IPS DF 6.9 (cell line): ENCODE results near the gene PACSIN1.

Experiments used
- DNase-seq: peaks from one replicate; pipeline ENCODE4 v3.0.0-alpha.2; 2013; ENCODE audit warnings: low read depth, low spot score
- H3K27ac ChIP-seq: one replicate; pipeline ENCODE4 v1.5.1; 2013; ENCODE audit warnings: low read length, control low read depth
- H3K27me3 ChIP-seq: 2 replicates; pipeline ENCODE4 v1.6.1; 2013; ENCODE audit warnings: mild to moderate bottlenecking, low read length; ENCODE audit not compliant: control insufficient read depth, insufficient read depth
- H3K36me3 ChIP-seq: 2 replicates; pipeline ENCODE4 v1.6.1; 2013; ENCODE audit warnings: low read length; ENCODE audit not compliant: control insufficient read depth, insufficient read depth
- H3K4me1 ChIP-seq: 2 replicates; pipeline ENCODE4 v1.6.1; 2013; ENCODE audit warnings: low read length; ENCODE audit not compliant: control insufficient read depth, insufficient read depth
- H3K4me3 ChIP-seq: 2 replicates; pipeline ENCODE4 v1.5.1; 2013; ENCODE audit warnings: mild to moderate bottlenecking, low read length
- H3K9me3 ChIP-seq: 2 replicates; pipeline ENCODE4 v1.6.1; 2013; ENCODE audit warnings: low read length, inconsistent platforms; ENCODE audit not compliant: control insufficient read depth, insufficient read depth
- WGBS: extraction: QIAGEN DNeasy Blood & Tissue Kit; methylation state at CpG from one replicate; pipeline ENCODE4 v1.1.7; 2013; ENCODE audit warnings: mixed read lengths, missing lambda C conversion rate; ENCODE audit not compliant: insufficient read length, insufficient coverage; 5-methylcytosine and 5-hydroxymethylcytosine counted together

Gene PACSIN1, protein sequence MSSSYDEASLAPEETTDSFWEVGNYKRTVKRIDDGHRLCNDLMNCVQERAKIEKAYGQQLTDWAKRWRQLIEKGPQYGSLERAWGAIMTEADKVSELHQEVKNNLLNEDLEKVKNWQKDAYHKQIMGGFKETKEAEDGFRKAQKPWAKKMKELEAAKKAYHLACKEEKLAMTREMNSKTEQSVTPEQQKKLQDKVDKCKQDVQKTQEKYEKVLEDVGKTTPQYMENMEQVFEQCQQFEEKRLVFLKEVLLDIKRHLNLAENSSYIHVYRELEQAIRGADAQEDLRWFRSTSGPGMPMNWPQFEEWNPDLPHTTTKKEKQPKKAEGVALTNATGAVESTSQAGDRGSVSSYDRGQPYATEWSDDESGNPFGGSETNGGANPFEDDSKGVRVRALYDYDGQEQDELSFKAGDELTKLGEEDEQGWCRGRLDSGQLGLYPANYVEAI

DNA sequence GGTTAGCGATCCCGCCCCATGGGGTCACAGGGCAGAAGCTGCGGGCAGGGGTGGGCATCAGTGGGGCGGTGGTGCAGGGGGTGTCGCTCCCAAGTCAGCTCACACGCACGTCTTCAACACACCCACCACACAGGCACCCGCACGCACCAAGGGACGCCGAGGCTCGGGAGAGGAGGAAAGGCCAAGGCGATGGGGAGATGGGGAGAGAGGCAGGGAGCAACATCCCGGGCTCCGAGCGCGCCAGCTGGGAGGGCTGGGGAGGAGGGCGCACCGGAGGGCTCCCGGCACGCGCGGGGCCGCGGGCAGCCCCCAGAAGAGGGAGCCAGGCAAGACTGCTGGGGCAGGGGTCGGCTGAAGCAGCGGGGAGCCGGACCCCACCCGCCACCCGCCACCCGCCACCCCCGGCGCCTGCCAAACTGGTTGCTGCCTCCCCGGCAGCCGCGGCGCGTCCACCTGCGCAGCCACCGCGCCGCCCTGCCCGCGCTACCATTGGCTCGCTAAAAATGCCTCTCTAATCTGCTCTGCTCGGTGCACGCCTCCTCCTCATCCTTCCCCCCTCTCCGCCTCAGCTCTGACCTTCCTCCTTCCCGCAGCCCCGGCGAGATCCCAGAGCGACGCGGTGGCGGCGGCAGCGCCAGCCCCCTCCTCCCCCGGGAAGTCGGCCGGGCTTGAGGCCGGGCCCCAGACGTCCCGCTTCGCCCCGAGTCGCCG is at the start of gene PACSIN1:
Gene PACSIN1, plus strand, starts transcription at position 546 of the 711 bp plus-strand sequence. CDS start 60,230 bp downstream, outside the sequence.
- Histone ChIP-seq H3K4me3 (peak within 1 kb of the TSS; percentile 41; the same call in 1 of the 2 replicates), H3K27ac (no peak within 1 kb of the TSS)

DNA sequence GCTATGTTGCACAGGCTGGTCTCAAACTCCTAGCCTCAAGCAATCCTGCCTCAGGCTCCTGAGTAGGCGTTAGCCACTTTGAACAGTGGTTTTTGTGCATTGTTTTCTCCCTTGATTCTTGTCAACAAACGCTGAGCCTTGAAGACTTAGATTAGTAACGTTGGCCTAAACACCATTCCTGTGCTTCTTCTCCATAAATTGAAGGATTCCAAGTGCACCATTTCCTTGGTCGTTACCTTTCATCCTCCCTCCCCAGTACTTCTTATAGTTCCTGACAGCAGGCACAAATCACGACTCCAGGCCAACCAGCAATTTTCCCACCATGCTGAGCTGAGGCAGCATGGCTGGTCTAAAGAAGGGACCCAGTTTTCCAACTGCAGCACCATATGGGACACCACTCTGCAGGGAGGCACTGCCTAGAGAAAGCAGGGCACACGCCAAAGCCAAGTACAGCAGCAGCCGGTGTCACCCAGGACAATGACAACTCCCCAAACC is 49.0 kb upstream of the PACSIN1 start:
- Histone ChIP-seq H3K27ac (no peak overlapping the region), H3K9me3 (no peaks in the 10 kb centered on the region), H3K4me3 (no peak overlapping the region), H3K4me1 (no peaks in the 10 kb centered on the region), H3K27me3 (no peaks in the 10 kb centered on the region), H3K36me3 (peaks cover 29% of the 10 kb centered on the region)
- no peak for DNase-seq
- no CpG with 5 or more reads among the region's 7 CpGs for WGBS

More for the DNA sequence above, at the start of gene PACSIN1:
- no CpG with 5 or more reads among the region's 67 CpGs for WGBS
- Histone ChIP-seq H3K27me3 (no peaks in the 10 kb centered on the region), H3K4me1 (0 out of 2 replicates have a peak, but pooled peaks cover 2% of the 10 kb centered on the region), H3K36me3 (no peaks in the 10 kb centered on the region), H3K9me3 (no peaks in the 10 kb centered on the region)
- DNase-seq: no peak

DNA sequence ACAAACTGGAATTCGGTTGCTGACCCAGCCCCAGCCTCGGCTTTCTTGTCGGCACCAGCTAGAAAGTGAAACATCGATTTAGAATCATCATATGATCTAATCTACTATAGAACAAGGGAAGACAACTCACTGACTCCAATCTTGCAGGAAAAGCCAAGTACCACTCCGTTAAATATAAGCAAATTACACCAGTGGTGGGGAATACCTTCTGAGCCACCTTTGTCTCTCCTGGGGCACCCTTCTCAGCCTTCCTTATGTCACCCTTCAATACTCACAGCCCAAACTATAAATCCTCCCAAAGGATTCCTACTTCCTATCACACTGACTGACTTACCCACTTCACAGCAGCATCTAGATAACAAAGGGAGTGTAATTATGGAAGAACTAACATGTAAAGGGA is 47.5 kb upstream of the PACSIN1 start:
- no peak overlapping the region for H3K27ac ChIP-seq
- no CpG with 5 or more reads among the region's 5 CpGs for WGBS
- peaks cover 43% of the 10 kb centered on the region for H3K36me3 ChIP-seq
- H3K27me3 ChIP-seq: no peaks in the 10 kb centered on the region
- H3K4me1 ChIP-seq: no peaks in the 10 kb centered on the region
- H3K4me3 ChIP-seq: no peak overlapping the region
- H3K9me3 ChIP-seq: no peaks in the 10 kb centered on the region
- no peak for DNase-seq

DNA sequence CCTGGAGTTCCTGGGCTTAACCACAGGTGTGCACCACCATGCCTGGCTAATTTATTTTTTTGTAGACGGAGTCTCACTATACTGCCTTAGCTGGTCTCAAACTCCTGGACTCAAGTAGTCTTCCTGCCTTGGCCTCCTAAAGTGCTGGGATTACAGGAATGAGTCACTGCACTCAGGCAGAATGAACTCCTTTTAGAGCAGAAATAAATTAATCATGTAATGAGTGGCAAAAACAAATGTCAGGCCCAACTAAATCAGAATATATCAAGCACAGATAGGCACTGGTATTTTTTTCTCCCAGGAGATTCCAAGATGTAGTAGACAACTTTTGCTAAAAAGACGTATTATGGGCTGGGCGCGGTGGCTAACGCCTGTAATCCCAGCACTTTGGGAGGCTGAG is 42.6 kb upstream of the PACSIN1 start:
- DNase-seq: no peak
- no peaks in the 10 kb centered on the region for H3K4me1 ChIP-seq
- no peaks in the 10 kb centered on the region for H3K27me3 ChIP-seq
- H3K36me3 ChIP-seq: peaks cover 40% of the 10 kb centered on the region; the same call in 1 of the 2 replicates
- H3K4me3 ChIP-seq: no peak overlapping the region
- no peak overlapping the region for H3K27ac ChIP-seq
- WGBS: no CpG with 5 or more reads among the region's 5 CpGs
- H3K9me3 ChIP-seq: no peaks in the 10 kb centered on the region

DNA sequence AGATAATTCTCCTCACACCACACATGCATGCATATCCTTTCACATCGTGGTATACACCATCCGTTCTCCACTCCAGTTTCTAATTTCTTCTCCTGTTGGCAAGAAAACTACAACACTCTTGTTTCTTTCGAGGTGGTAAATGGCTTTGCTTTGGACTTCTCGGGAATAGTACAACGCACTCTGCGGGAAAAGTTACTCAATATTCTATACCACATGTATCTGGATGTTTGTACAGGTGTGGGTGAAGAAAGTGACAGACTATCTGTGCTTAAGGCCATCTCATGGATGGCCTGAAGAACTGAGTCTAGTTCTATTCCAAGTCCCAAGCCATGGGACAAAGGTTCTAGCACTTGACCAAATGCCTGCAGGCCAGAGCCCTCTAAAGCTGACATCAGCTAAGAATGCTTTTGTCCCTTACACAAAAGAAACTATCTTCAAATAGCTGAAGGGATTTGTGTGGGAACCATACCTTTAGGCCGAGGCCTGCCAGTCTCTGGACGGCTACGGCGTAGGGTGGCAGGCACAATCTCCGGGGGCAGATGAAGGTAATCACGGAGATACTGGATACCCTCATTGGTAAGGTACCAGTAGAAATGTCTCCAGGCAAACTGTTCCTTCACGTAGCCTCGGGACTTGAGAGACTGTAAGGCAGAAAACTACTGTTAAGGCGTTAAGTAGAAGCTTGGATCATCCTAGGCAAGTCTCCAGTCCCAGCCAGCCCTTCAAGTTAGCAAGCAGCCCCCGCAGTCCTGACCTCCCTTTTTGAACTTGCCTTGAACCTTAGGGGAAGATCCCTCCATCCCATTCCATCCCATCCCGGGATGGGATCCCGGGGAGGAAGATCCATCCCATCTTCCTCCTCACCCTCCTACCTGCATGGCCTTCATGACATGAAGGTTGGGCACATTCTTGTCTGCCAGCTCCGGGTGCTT is 41.4 kb upstream of the PACSIN1 start:
- no CpG with 5 or more reads among the region's 19 CpGs for WGBS
- Histone ChIP-seq H3K36me3 (peaks cover 36% of the 10 kb centered on the region; the same call in 1 of the 2 replicates), H3K27me3 (no peaks in the 10 kb centered on the region), H3K9me3 (no peaks in the 10 kb centered on the region), H3K4me1 (no peaks in the 10 kb centered on the region), H3K4me3 (peak overlapping the region; percentile 59; the same call in 1 of the 2 replicates), H3K27ac (no peak overlapping the region)
- DNase-seq: no peak

DNA sequence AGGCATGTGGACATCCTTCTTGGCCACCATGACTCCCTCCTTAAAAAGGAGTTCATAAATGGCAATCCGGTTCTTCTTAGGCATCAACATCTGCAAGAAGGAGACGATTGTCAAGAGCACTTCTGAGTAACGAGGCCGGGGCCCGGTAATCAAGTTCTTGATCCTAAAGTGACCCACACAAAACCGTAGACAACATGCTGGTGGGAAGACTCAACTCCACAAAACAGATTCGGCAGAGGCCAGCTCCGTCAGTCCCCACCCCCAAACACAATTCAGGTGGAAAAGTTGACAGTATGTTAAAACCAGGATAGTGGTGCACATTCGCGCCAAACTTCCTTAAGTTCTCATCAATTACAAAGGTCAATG is 40.8 kb upstream of the PACSIN1 start:
- H3K36me3 ChIP-seq: peaks cover 36% of the 10 kb centered on the region; the same call in 1 of the 2 replicates
- peak overlapping the region; percentile 59 for H3K4me3 ChIP-seq
- H3K27me3 ChIP-seq: no peaks in the 10 kb centered on the region
- H3K9me3 ChIP-seq: no peaks in the 10 kb centered on the region; the same call in none of the 2 replicates
- no peak for DNase-seq
- H3K4me1 ChIP-seq: no peaks in the 10 kb centered on the region
- WGBS: no CpG with 5 or more reads among the region's 10 CpGs
- H3K27ac ChIP-seq: no peak overlapping the region

DNA sequence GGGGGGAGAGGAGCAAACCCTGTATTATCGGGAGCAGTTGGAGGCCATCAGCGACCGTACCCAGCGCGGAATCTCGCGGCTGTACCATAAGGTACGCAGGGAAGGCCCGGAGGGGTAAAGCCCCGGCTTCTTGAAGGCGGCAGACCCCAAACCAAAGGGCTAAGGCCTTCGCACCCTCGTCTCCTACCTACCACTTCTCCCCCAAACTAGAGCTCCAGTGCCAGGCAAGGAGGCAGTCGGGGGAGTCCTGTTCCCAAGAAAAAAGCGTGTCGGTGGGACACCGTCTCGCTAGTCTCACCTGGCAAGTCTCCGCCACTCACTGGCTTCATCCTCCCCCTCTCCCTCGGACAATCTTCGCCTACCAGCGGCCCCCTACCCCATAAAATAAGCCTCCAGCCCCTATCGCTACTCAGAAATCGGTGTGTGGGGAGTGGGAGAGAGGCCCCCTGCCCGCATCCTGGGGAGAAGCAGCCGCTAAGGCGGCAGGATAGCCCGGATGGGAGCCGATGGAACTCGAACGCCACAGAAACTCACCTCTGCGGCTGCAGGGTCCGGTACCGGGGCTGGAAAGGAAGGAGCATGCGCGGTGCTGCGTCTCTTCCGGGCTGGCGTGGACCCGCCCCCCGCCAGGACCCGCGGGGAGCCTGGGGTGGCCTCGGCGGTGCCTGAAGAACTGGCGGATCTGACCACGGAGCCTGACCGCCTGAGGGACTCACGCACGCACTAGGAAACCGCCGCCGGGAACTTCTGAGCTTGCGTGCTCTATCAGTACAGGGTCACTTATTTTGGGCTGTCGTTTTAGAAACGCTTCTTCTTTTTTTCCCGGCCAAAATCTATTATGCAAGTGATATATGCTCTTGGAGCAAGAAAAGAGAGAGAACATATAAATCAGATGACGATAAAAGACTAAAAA is 40.1 kb upstream of the PACSIN1 start, which contains the start of gene RPS10:
Gene RPS10, minus strand, starts transcription at position 572 of the 913 bp plus-strand sequence. CDS start 848 bp downstream, outside the sequence.
- Histone ChIP-seq H3K4me3 (peak within 1 kb of the TSS; percentile 59), H3K4me1 (no peaks in the 10 kb centered on the region), H3K9me3 (no peaks in the 10 kb centered on the region; the same call in none of the 2 replicates), H3K36me3 (peaks cover 36% of the 10 kb centered on the region; the same call in 1 of the 2 replicates), H3K27me3 (no peaks in the 10 kb centered on the region), H3K27ac (no peak within 1 kb of the TSS)
- no CpG with 5 or more reads among the region's 58 CpGs for whole genome bisulfite sequencing
- peak; percentile 67 for DNase-seq

DNA sequence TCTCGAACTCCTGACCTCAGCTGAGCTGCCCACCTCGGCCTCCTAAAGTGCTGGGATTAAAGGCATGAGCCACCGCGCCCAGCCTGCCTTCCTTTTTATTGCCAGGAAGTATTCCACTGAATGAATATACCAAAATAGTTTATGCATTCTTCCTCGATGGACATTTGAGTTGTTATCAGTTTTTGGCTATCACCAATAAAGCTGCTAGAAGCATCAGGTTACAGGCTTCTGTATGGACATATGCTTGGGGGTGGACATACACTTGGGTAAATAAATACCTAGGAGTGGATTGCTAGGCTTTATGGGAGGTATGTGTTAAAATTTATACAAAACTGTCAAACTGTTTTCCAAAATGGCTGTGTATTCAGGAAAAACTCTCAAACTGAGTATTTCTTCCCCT is 30.0 kb upstream of the PACSIN1 start:
- DNase-seq: no peak
- no peak overlapping the region for H3K27ac ChIP-seq
- no peak overlapping the region for H3K4me3 ChIP-seq
- no peaks in the 10 kb centered on the region for H3K4me1 ChIP-seq
- WGBS: no CpG with 5 or more reads among the region's 5 CpGs
- no peaks in the 10 kb centered on the region for H3K27me3 ChIP-seq
- no peaks in the 10 kb centered on the region; the same call in none of the 2 replicates for H3K9me3 ChIP-seq
- no peaks in the 10 kb centered on the region; the same call in 1 of the 2 replicates for H3K36me3 ChIP-seq
